Endodermal cell (in vitro differentiated cells): ENCODE data around the gene SCN8A. TPM values are rescaled to one million over a fixed set of nuclear protein-coding genes. Genes with fewer than 3 reads are reported as not detected.

Source experiments
- DNase-seq: peaks from one replicate; pipeline ENCODE4 v3.0.0-alpha.2; 2017
- H3K27ac ChIP-seq: 2 replicates; pipeline ENCODE4 v1.5.1; 2013; ENCODE audit warnings: mild to moderate bottlenecking, low read depth, low read length, moderate library complexity
- H3K27me3 ChIP-seq: 2 replicates; pipeline ENCODE4 v1.6.1; 2013; ENCODE audit warnings: mild to moderate bottlenecking, low read length, moderate library complexity; ENCODE audit not compliant: insufficient read depth, control insufficient read depth, poor library complexity, severe bottlenecking
- H3K36me3 ChIP-seq: 2 replicates; pipeline ENCODE4 v1.7.0; 2013; ENCODE audit warnings: mild to moderate bottlenecking, low read length, moderate library complexity; ENCODE audit not compliant: control insufficient read depth, insufficient read depth
- H3K4me1 ChIP-seq: one replicate; pipeline ENCODE4 v1.7.0; 2013; ENCODE audit warnings: low read length; ENCODE audit not compliant: control insufficient read depth, insufficient read depth
- H3K4me3 ChIP-seq: 2 replicates; pipeline ENCODE4 v1.5.1; 2013; ENCODE audit warnings: mild to moderate bottlenecking, low read length, moderate library complexity
- H3K9ac ChIP-seq: 2 replicates; pipeline ENCODE4 v1.6.1; 2013; ENCODE audit warnings: mild to moderate bottlenecking, low read length, moderate library complexity; ENCODE audit not compliant: poor library complexity, severe bottlenecking; ENCODE audit errors: extremely low read depth
- H3K9me3 ChIP-seq: 2 replicates; pipeline ENCODE4 v1.6.1; 2013; ENCODE audit warnings: mild to moderate bottlenecking, low read length, moderate library complexity; ENCODE audit not compliant: control insufficient read depth
- H3K27ac Mint-ChIP-seq: 2 replicates; pipeline ENCODE4 v1.8.0; 2020; ENCODE audit warnings: mixed read lengths
- H3K27me3 Mint-ChIP-seq: 2 replicates; pipeline ENCODE4 v1.8.0; 2021; ENCODE audit warnings: mild to moderate bottlenecking, mixed read lengths; ENCODE audit not compliant: insufficient read depth
- H3K36me3 Mint-ChIP-seq: 2 replicates; pipeline ENCODE4 v1.8.0; 2020; ENCODE audit warnings: low read depth, mixed read lengths
- H3K4me1 Mint-ChIP-seq: 2 replicates; pipeline ENCODE4 v1.8.0; 2020; ENCODE audit warnings: mixed read lengths
- H3K4me3 Mint-ChIP-seq: 2 replicates; pipeline ENCODE4 v1.8.0; 2020; ENCODE audit warnings: mild to moderate bottlenecking, moderate library complexity, mixed read lengths
- H3K9me3 Mint-ChIP-seq: 2 replicates; pipeline ENCODE4 v1.8.0; 2020; ENCODE audit warnings: mild to moderate bottlenecking, mixed read lengths
- CTCF ChIP-seq: fragments of 200-600 bp; sonication (generic); conservative IDR thresholded peaks from 2 replicates; pipeline ENCODE4 v1.5.0; 2021; ENCODE audit warnings: antibody characterized with exemption, mild to moderate bottlenecking
- WGBS, 2 experiments: methylation state at CpG; one replicate each; pipeline versions ENCODE4 v1.1.5 to v1.1.7; 2013; ENCODE audit warnings: missing lambda C conversion rate in 2 of 2, mixed read lengths in 1 of 2; ENCODE audit not compliant: insufficient coverage in 1 of 2, insufficient read length in 1 of 2; 5-methylcytosine and 5-hydroxymethylcytosine counted together
- total RNA-seq, 2 donors: library from RNA; stranded (reverse); fragmentation: NEBNext Ultra II Directional in 1 of 2; extraction: Animal tissue kit (Norgen Biotek cat#: 25700) in 1 of 2; gene quantifications; 2 replicates in 1 of 2; 3 replicates in 1 of 2; pipeline ENCODE4 v1.2.1, GENCODE V29; 2021

The SCN8A gene
- total RNA-seq, 2 donors from 2014 or later = 9.5 to 9.7 TPM

GRCh38 chr12:51593539-51593938, 2.5 kb downstream of the SCN8A start:
- H3K4me3 ChIP-seq = no peak overlapping the region
- H3K4me3 Mint-ChIP-seq = no peak overlapping the region
- H3K9ac ChIP-seq = no peak overlapping the region
- H3K27me3 ChIP-seq = peaks cover 17% of the 10 kb centered on the region
- H3K9me3 ChIP-seq = no peaks in the 10 kb centered on the region
- DNase-seq = peak; percentile 76
- H3K4me1 ChIP-seq = peaks cover 4% of the 10 kb centered on the region
- H3K36me3 Mint-ChIP-seq = no peaks in the 10 kb centered on the region
- no peak overlapping the region for H3K27ac ChIP-seq
- no peak for TF ChIP-seq CTCF
- peaks cover 38% of the 10 kb centered on the region for H3K27me3 Mint-ChIP-seq
- peaks cover 9% of the 10 kb centered on the region for H3K4me1 Mint-ChIP-seq
- no peak overlapping the region for H3K27ac Mint-ChIP-seq
- H3K36me3 ChIP-seq = no peaks in the 10 kb centered on the region
- no peaks in the 10 kb centered on the region for H3K9me3 Mint-ChIP-seq
- WGBS, 2 experiments = 73 to 93% methylated on average over 3 to 5 of the region's 5 CpGs

- no peaks in the 10 kb centered on the region for H3K4me1 ChIP-seq
- no peaks in the 10 kb centered on the region for H3K36me3 ChIP-seq
- no peak overlapping the region for H3K9ac ChIP-seq
- no peak for TF ChIP-seq CTCF
- no peaks in the 10 kb centered on the region for H3K36me3 Mint-ChIP-seq
- no peak overlapping the region for H3K27ac ChIP-seq
- no peak for DNase-seq
- H3K4me1 Mint-ChIP-seq = no peaks in the 10 kb centered on the region
- no peaks in the 10 kb centered on the region for H3K27me3 ChIP-seq
- 86% methylated on average over 3 of the region's 4 CpGs; no CpG with 5 or more reads in 1 of the 2 experiments for WGBS, 2 experiments
- H3K9me3 ChIP-seq = no peaks in the 10 kb centered on the region
- H3K27ac Mint-ChIP-seq = no peak overlapping the region
- H3K27me3 Mint-ChIP-seq = peaks cover 2% of the 10 kb centered on the region
- H3K9me3 Mint-ChIP-seq = no peaks in the 10 kb centered on the region
- no peak overlapping the region for H3K4me3 Mint-ChIP-seq
- H3K4me3 ChIP-seq = no peak overlapping the region
Measured at GRCh38 chr12:51598156-51598555, 7.1 kb downstream of the SCN8A start.

GRCh38 chr12:51600721-51601120, 9.7 kb downstream of the SCN8A start:
- H3K4me3 Mint-ChIP-seq = no peak overlapping the region
- no peaks in the 10 kb centered on the region for H3K27me3 Mint-ChIP-seq
- no peaks in the 10 kb centered on the region for H3K27me3 ChIP-seq
- no peaks in the 10 kb centered on the region for H3K36me3 ChIP-seq
- H3K9me3 Mint-ChIP-seq = no peaks in the 10 kb centered on the region
- H3K4me1 ChIP-seq = no peaks in the 10 kb centered on the region
- H3K36me3 Mint-ChIP-seq = no peaks in the 10 kb centered on the region
- no peak for DNase-seq
- 96% methylated on average over 1 of the region's 1 CpG; no CpG with 5 or more reads in 1 of the 2 experiments for WGBS, 2 experiments
- no peak overlapping the region for H3K4me3 ChIP-seq
- H3K4me1 Mint-ChIP-seq = no peaks in the 10 kb centered on the region
- H3K27ac ChIP-seq = no peak overlapping the region
- TF ChIP-seq CTCF = no peak
- H3K9ac ChIP-seq = no peak overlapping the region
- H3K9me3 ChIP-seq = no peaks in the 10 kb centered on the region
- no peak overlapping the region for H3K27ac Mint-ChIP-seq
